ENCODE data around the gene TMEM170B. TPM values are rescaled to one million over a fixed set of nuclear protein-coding genes. Genes with fewer than 3 reads are reported as not detected.

TMEM170B gene
- total RNA-seq, 4 donors from 2014 or later = 5.5 to 22.0 (median 12.3) TPM

- ATAC-seq (peak; percentile 43 to 53), DNase-seq (no peak)
- H3K27ac ChIP-seq = peak overlapping the region; percentile 40 to 70 (median 60)
- intact Hi-C loops (cut with DNase I; ENCODE audit: low total_unique reads) = no loop called here
- in situ Hi-C loops (cut with MboI; ENCODE audit: low sequenced_read_pairs in 4 of 4) = no loop called here
- no peak overlapping the region for H3K4me3 ChIP-seq
- TF ChIP-seq CTCF (IDR thresholded peaks at IDR 0.05 in 4 of 5, conservative IDR thresholded peaks at IDR 0.05 in 1 of 5) (no peak), POLR2A (IDR thresholded peaks at IDR 0.05) (no peak)
- no peaks in the 10 kb centered on the region for H3K9me3 ChIP-seq
- peaks cover 0 to 3% (median 3%) of the 10 kb centered on the region in 3 donors for H3K27me3 ChIP-seq
- H3K36me3 ChIP-seq = no peaks in the 10 kb centered on the region
- H3K4me1 ChIP-seq = peaks cover 27 to 43% of the 10 kb centered on the region in 2 donors
These were observed 71.9 kb downstream of the TMEM170B start for GRCh38 chr6:11609324-11610071.

DNA sequence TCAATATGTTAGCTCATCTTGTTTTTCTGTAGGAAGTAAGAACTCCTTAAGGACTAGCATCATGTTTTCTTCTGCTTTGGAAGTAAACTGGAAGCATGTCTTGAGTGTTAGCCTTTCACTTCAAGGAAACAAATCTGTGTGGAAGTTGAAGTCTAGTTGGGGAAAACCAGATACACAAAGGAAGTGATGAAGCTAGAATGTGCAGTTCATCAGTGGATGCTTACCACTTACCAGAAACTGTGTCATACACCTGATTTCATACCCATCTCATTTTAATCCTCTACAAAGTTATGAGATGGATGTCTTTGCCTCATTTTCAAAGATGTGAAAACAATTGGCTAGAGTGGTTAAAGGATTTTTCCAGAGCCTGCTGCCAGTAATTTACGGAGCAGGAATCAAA, 75.8 kb downstream of the TMEM170B start:
- DNase-seq = no peak
- in situ Hi-C loops (cut with MboI; ENCODE audit: low sequenced_read_pairs in 4 of 4) (no loop called here), intact Hi-C loops (cut with DNase I; ENCODE audit: low total_unique reads) (no loop called here)
- ATAC-seq = no peak
- H3K27me3 ChIP-seq = no peaks in the 10 kb centered on the region
- no peaks in the 10 kb centered on the region for H3K9me3 ChIP-seq
- no peak overlapping the region for H3K4me3 ChIP-seq
- TF ChIP-seq POLR2A (IDR thresholded peaks at IDR 0.05) (no peak), CTCF (IDR thresholded peaks at IDR 0.05 in 4 of 5, conservative IDR thresholded peaks at IDR 0.05 in 1 of 5) (no peak)
- H3K36me3 ChIP-seq = no peaks in the 10 kb centered on the region
- peak overlapping the region; percentile 46 to 68 (median 60) for H3K27ac ChIP-seq
- H3K4me1 ChIP-seq = peaks cover 0 to 15% of the 10 kb centered on the region in 2 donors

- Histone ChIP-seq H3K4me3 (no peak overlapping the region), H3K9me3 (no peaks in the 10 kb centered on the region), H3K27me3 (no peaks in the 10 kb centered on the region), H3K4me1 (peaks cover 0 to 15% of the 10 kb centered on the region in 2 donors), H3K27ac (peak overlapping the region; percentile 46 to 68 (median 60)), H3K36me3 (no peaks in the 10 kb centered on the region)
- TF ChIP-seq CTCF (IDR thresholded peaks at IDR 0.05 in 4 of 5, conservative IDR thresholded peaks at IDR 0.05 in 1 of 5) = no peak
- TF ChIP-seq POLR2A (IDR thresholded peaks at IDR 0.05) = no peak
- ATAC-seq (no peak), DNase-seq (no peak)
- in situ Hi-C loops (cut with MboI; ENCODE audit: low sequenced_read_pairs in 4 of 4) = no loop called here
- intact Hi-C loops (cut with DNase I; ENCODE audit: low total_unique reads) = no loop called here
These were observed 76.3 kb downstream of the TMEM170B start for GRCh38 chr6:11613858-11614257.

GRCh38 chr6:11614534-11615213, 77.1 kb downstream of the TMEM170B start:
- in situ Hi-C loops (cut with MboI; ENCODE audit: low sequenced_read_pairs in 4 of 4) = no loop called here
- peak overlapping the region; percentile 10 to 68 (median 60) for H3K27ac ChIP-seq

More at GRCh38 chr6:11614534-11615213, 77.1 kb downstream of the TMEM170B start:
- H3K27me3 ChIP-seq = no peaks in the 10 kb centered on the region
- no peaks in the 10 kb centered on the region for H3K9me3 ChIP-seq
- H3K4me3 ChIP-seq = no peak overlapping the region
- ATAC-seq = peak; percentile 61 to 69
- H3K36me3 ChIP-seq = no peaks in the 10 kb centered on the region
- H3K4me1 ChIP-seq = peaks cover 0 to 12% of the 10 kb centered on the region in 2 donors
- intact Hi-C loops (cut with DNase I; ENCODE audit: low total_unique reads) = no loop called here
- DNase-seq = no peak
- TF ChIP-seq CTCF (IDR thresholded peaks at IDR 0.05 in 4 of 5, conservative IDR thresholded peaks at IDR 0.05 in 1 of 5) (no peak), POLR2A (IDR thresholded peaks at IDR 0.05) (no peak)

Measured in gastrocnemius medialis (tissue), 4 donors.